T-helper 1 cell treated with Interleukin-12 subunit alpha and Interleukin-12 subunit beta and Interleukin-4 antibody, amounts not matched to agents 30 ng/mL and 1 ng/mL, for 36 hours (primary cell): Measurements from ENCODE around the gene SELENOI. TPM values are rescaled to one million over a fixed set of nuclear protein-coding genes. Genes with fewer than 3 reads are reported as not detected.
"Not testable (repeated sequence)": the region's sequence is repeated elsewhere in the genome, so short reads cannot be mapped to it uniquely, and the experiment has no call there.

Experiments used
- intact Hi-C: fragments of 100-400 bp; cut with micrococcal nuclease; formaldehyde crosslinking; loops from one replicate; pipeline ENCODE4 v1.15.1; 2024
- total RNA-seq: library from RNA; stranded (reverse); gene quantifications from 2 replicates; pipeline ENCODE4 v1.2.3, GENCODE V29; 2022

Gene SELENOI
- total RNA-seq, 1 donor from 2014 or later = 37.0 TPM

- intact Hi-C loops = no loop called here
Measured at GRCh38 chr2:26326514-26326913, 19.4 kb upstream of the SELENOI start.

- intact Hi-C loops = no loop called here
Measured at GRCh38 chr2:26327291-26328272, 18.4 kb upstream of the SELENOI start.

- intact Hi-C loops = not testable (repeated sequence)
Measured at GRCh38 chr2:26329083-26329482, 16.9 kb upstream of the SELENOI start.

- intact Hi-C loops = loop anchor here (1.0 to 2.0 kb wide), 10 partner anchors 15 to 379 kb away; partner anchors contain the start of genes HADHA and HADHB
Measured at GRCh38 chr2:26330114-26330549, 15.8 kb upstream of the SELENOI start.

GRCh38 chr2:26330604-26331003, 15.3 kb upstream of the SELENOI start:
- intact Hi-C loops = loop anchor here (1.0 to 2.0 kb wide), 10 partner anchors 15 to 379 kb away; partner anchors contain the start of genes HADHA and HADHB

- intact Hi-C loops = loop anchor here (2.0 kb wide), 2 partner anchors 33 to 97 kb away; no protein-coding TSS in a partner anchor
Measured at GRCh38 chr2:26331321-26331720, 14.6 kb upstream of the SELENOI start.

GRCh38 chr2:26333293-26333692, 12.7 kb upstream of the SELENOI start:
- intact Hi-C loops = no loop called here

GRCh38 chr2:26335231-26335630, 10.7 kb upstream of the SELENOI start:
- intact Hi-C loops = no loop called here

GRCh38 chr2:26336719-26337118, 9.2 kb upstream of the SELENOI start:
- intact Hi-C loops = no loop called here

GRCh38 chr2:26337298-26337697, 8.6 kb upstream of the SELENOI start:
- intact Hi-C loops = no loop called here

GRCh38 chr2:26340831-26341230, 5.1 kb upstream of the SELENOI start:
- intact Hi-C loops = loop anchor here (10.0 kb wide), 1 partner anchor 746 kb away; no protein-coding TSS in a partner anchor

GRCh38 chr2:26344581-26345282, 1.2 kb upstream of the SELENOI start:
- intact Hi-C loops = loop anchor here (1.0 to 10.0 kb wide), 12 partner anchors 14 to 1372 kb away; partner anchors contain the start of genes DNAJC27, DTNB, KIF3C and NRBP1

- intact Hi-C loops = loop anchor here (1.0 to 10.0 kb wide), 12 partner anchors 15 to 1373 kb away; partner anchors contain the start of genes DNAJC27, DTNB, KIF3C and NRBP1
Measured at GRCh38 chr2:26345283-26345544, 729 bp upstream of the SELENOI start.

GRCh38 chr2:26346454-26347053, 611 bp downstream of the SELENOI start, which contains the start of gene ADGRF3:
Gene ADGRF3 (minus strand): TSS chr2:26346789. CDS start chr2:26346234, 555 bp downstream.
- intact Hi-C loops = loop anchor here (1.0 to 10.0 kb wide), 15 partner anchors 30 to 1374 kb away; partner anchors contain the start of genes ASXL2, DNAJC27, DTNB and OST4

- intact Hi-C loops = loop anchor here (1.0 to 10.0 kb wide), 8 partner anchors 29 to 1375 kb away; partner anchors contain the start of genes DNAJC27, DTNB, OST4 and PPM1G
Measured at GRCh38 chr2:26347286-26347865, 1.4 kb downstream of the SELENOI start.

GRCh38 chr2:26349690-26350089, 3.7 kb downstream of the SELENOI start:
- intact Hi-C loops = loop anchor here (5.0 to 10.0 kb wide), 6 partner anchors 48 to 1377 kb away; partner anchors contain the start of genes DNAJC27, DTNB, OST4 and PPM1G

GRCh38 chr2:26351375-26352090, 5.6 kb downstream of the SELENOI start:
- intact Hi-C loops = no loop called here

- intact Hi-C loops = no loop called here
Measured at GRCh38 chr2:26352892-26353291, 6.9 kb downstream of the SELENOI start.

GRCh38 chr2:26354469-26354868, 8.5 kb downstream of the SELENOI start:
- intact Hi-C loops = not testable (repeated sequence)
